BLaER1 (cell line): ENCODE measurements around the gene KLHDC4.

Source experiments
- H3K27ac ChIP-seq: shearing (Covaris generic); formaldehyde crosslinking; 2 replicates; pipeline ENCODE4 v1.8.1; 2022
- H3K27me3 ChIP-seq: shearing (Covaris generic); formaldehyde crosslinking; 2 replicates; pipeline ENCODE4 v1.8.1; 2022
- H3K36me3 ChIP-seq: shearing (Covaris generic); formaldehyde crosslinking; 2 replicates; pipeline ENCODE4 v1.8.1; 2022
- H3K4me1 ChIP-seq: shearing (Covaris generic); formaldehyde crosslinking; 2 replicates; pipeline ENCODE4 v1.8.1; 2022
- H3K4me2 ChIP-seq: shearing (Covaris generic); formaldehyde crosslinking; 2 replicates; pipeline ENCODE4 v1.8.1; 2022
- H3K4me3 ChIP-seq: shearing (Covaris generic); formaldehyde crosslinking; 2 replicates; pipeline ENCODE4 v1.8.1; 2022
- H3K9ac ChIP-seq: shearing (Covaris generic); formaldehyde crosslinking; 2 replicates; pipeline ENCODE4 v1.8.1; 2022
- H3K9me3 ChIP-seq: shearing (Covaris generic); formaldehyde crosslinking; 2 replicates; pipeline ENCODE4 v1.8.1; 2022
- H4K20me1 ChIP-seq: shearing (Covaris generic); formaldehyde crosslinking; 2 replicates; pipeline ENCODE4 v1.8.1; 2022
- Cebpa-rat ChIP-seq: shearing (Covaris generic); IDR thresholded peaks from 2 replicates; pipeline ENCODE4 v1.8.1; 2022

Gene KLHDC4

GRCh38 chr16:87746178-87746577 is 19.6 kb downstream of the KLHDC4 start:
- Histone ChIP-seq H4K20me1 (peaks cover 92% of the 10 kb centered on the region), H3K4me3 (no peak overlapping the region), H3K36me3 (peaks cover 100% of the 10 kb centered on the region), H3K4me2 (no peak overlapping the region), H3K4me1 (peaks cover 8% of the 10 kb centered on the region), H3K27me3 (no peaks in the 10 kb centered on the region), H3K9ac (no peak overlapping the region), H3K27ac (no peak overlapping the region), H3K9me3 (no peaks in the 10 kb centered on the region)
- no peak for TF ChIP-seq Cebpa-rat

GRCh38 chr16:87744750-87745514 is 20.9 kb downstream of the KLHDC4 start:
- Histone ChIP-seq H3K9me3 (no peaks in the 10 kb centered on the region), H4K20me1 (peaks cover 92% of the 10 kb centered on the region), H3K27me3 (no peaks in the 10 kb centered on the region), H3K4me1 (no peaks in the 10 kb centered on the region), H3K27ac (no peak overlapping the region), H3K4me2 (no peak overlapping the region), H3K4me3 (no peak overlapping the region), H3K9ac (no peak overlapping the region), H3K36me3 (peaks cover 100% of the 10 kb centered on the region)
- TF ChIP-seq Cebpa-rat = no peak

- Histone ChIP-seq H3K36me3 (peaks cover 92% of the 10 kb centered on the region), H4K20me1 (peaks cover 88% of the 10 kb centered on the region), H3K4me3 (no peak overlapping the region), H3K4me1 (no peaks in the 10 kb centered on the region), H3K27ac (no peak overlapping the region), H3K27me3 (no peaks in the 10 kb centered on the region), H3K9me3 (no peaks in the 10 kb centered on the region), H3K4me2 (no peak overlapping the region), H3K9ac (no peak overlapping the region)
- TF ChIP-seq Cebpa-rat = 0 out of 2 replicates have a peak, but pooled peaks have one; percentile 20
Measured at GRCh38 chr16:87742781-87743490, 22.9 kb downstream of the KLHDC4 start.

GRCh38 chr16:87741700-87742415 is 23.9 kb downstream of the KLHDC4 start:
- Histone ChIP-seq H3K36me3 (peaks cover 92% of the 10 kb centered on the region), H3K4me1 (no peaks in the 10 kb centered on the region), H3K4me2 (no peak overlapping the region), H4K20me1 (peaks cover 87% of the 10 kb centered on the region), H3K9me3 (no peaks in the 10 kb centered on the region), H3K9ac (no peak overlapping the region), H3K27me3 (no peaks in the 10 kb centered on the region), H3K27ac (0 out of 2 replicates have a peak overlapping the region, but pooled peaks have one; percentile 9), H3K4me3 (no peak overlapping the region)
- no peak for TF ChIP-seq Cebpa-rat

GRCh38 chr16:87740909-87741424 is 24.8 kb downstream of the KLHDC4 start:
- Histone ChIP-seq H3K9me3 (no peaks in the 10 kb centered on the region), H3K27me3 (no peaks in the 10 kb centered on the region), H3K9ac (no peak overlapping the region), H3K4me1 (no peaks in the 10 kb centered on the region; the same call in 1 of the 2 replicates), H3K27ac (no peak overlapping the region), H3K36me3 (peaks cover 92% of the 10 kb centered on the region), H3K4me2 (no peak overlapping the region), H4K20me1 (peaks cover 87% of the 10 kb centered on the region), H3K4me3 (no peak overlapping the region)
- TF ChIP-seq Cebpa-rat = no peak

- H3K4me2 ChIP-seq = no peak overlapping the region
- H3K27me3 ChIP-seq = no peaks in the 10 kb centered on the region
- H3K4me1 ChIP-seq = no peaks in the 10 kb centered on the region; the same call in 1 of the 2 replicates
- H3K9me3 ChIP-seq = no peaks in the 10 kb centered on the region
- no peak for TF ChIP-seq Cebpa-rat
- H4K20me1 ChIP-seq = peaks cover 87% of the 10 kb centered on the region
- H3K9ac ChIP-seq = no peak overlapping the region
- peaks cover 92% of the 10 kb centered on the region for H3K36me3 ChIP-seq
- no peak overlapping the region for H3K27ac ChIP-seq
- H3K4me3 ChIP-seq = no peak overlapping the region
Measured at GRCh38 chr16:87740441-87740840, 25.3 kb downstream of the KLHDC4 start.

GRCh38 chr16:87739801-87740200 is 26.0 kb downstream of the KLHDC4 start:
- no peak for TF ChIP-seq Cebpa-rat
- peaks cover 85% of the 10 kb centered on the region for H3K36me3 ChIP-seq
- no peak overlapping the region for H3K4me2 ChIP-seq
- H3K27me3 ChIP-seq = no peaks in the 10 kb centered on the region
- H3K4me3 ChIP-seq = no peak overlapping the region
- H4K20me1 ChIP-seq = peaks cover 85% of the 10 kb centered on the region
- no peaks in the 10 kb centered on the region; the same call in 1 of the 2 replicates for H3K4me1 ChIP-seq
- H3K9ac ChIP-seq = no peak overlapping the region
- no peaks in the 10 kb centered on the region for H3K9me3 ChIP-seq
- H3K27ac ChIP-seq = no peak overlapping the region

- Histone ChIP-seq H4K20me1 (peaks cover 59% of the 10 kb centered on the region), H3K36me3 (peaks cover 78% of the 10 kb centered on the region), H3K27ac (no peak overlapping the region), H3K9me3 (no peaks in the 10 kb centered on the region), H3K4me3 (no peak overlapping the region), H3K4me2 (no peak overlapping the region), H3K4me1 (no peaks in the 10 kb centered on the region; the same call in 1 of the 2 replicates), H3K9ac (no peak overlapping the region; the same call in 1 of the 2 replicates), H3K27me3 (no peaks in the 10 kb centered on the region)
- no peak for TF ChIP-seq Cebpa-rat
Measured at GRCh38 chr16:87736008-87736382, 29.8 kb downstream of the KLHDC4 start.

GRCh38 chr16:87735270-87736007 is 30.3 kb downstream of the KLHDC4 start:
- Histone ChIP-seq H3K36me3 (peaks cover 77% of the 10 kb centered on the region), H3K4me2 (no peak overlapping the region), H3K9me3 (no peaks in the 10 kb centered on the region), H3K9ac (no peak overlapping the region), H3K4me1 (no peaks in the 10 kb centered on the region; the same call in 1 of the 2 replicates), H3K4me3 (no peak overlapping the region), H3K27ac (no peak overlapping the region), H3K27me3 (no peaks in the 10 kb centered on the region), H4K20me1 (peaks cover 54% of the 10 kb centered on the region)
- no peak for TF ChIP-seq Cebpa-rat
